Smooth muscle cell of the brain vasculature (primary cell): Measurements from ENCODE around the gene SS18L1.

Experiments
- DNase-seq: peaks from one replicate; pipeline ENCODE4 v3.0.0-alpha.2; 2012; ENCODE audit warnings: low read depth, low spot score

SS18L1 gene

GRCh38 chr20:62226707-62227590 is 83.4 kb downstream of the SS18L1 start:
- DNase-seq: no peak

- no peak for DNase-seq
Observed at GRCh38 chr20:62227591-62227976, 84.0 kb downstream of the SS18L1 start.

- no peak for DNase-seq
Observed at GRCh38 chr20:62227977-62228958, 84.7 kb downstream of the SS18L1 start.

- no peak for DNase-seq
Observed at GRCh38 chr20:62228982-62229545, 85.5 kb downstream of the SS18L1 start.

GRCh38 chr20:62229667-62230066 is 86.1 kb downstream of the SS18L1 start:
- no peak for DNase-seq

GRCh38 chr20:62230276-62230675 is 86.7 kb downstream of the SS18L1 start:
- no peak for DNase-seq

- no peak for DNase-seq
Observed at GRCh38 chr20:62230696-62231095, 87.1 kb downstream of the SS18L1 start.

- DNase-seq: no peak
Observed at GRCh38 chr20:62231292-62231691, 87.7 kb downstream of the SS18L1 start.
